K562 (cell line): Measurements from ENCODE around the gene GRIN2D. TPM values are rescaled to one million over a fixed set of nuclear protein-coding genes. Genes with fewer than 3 reads are reported as not detected.

ENCODE experiments used
- BRD4 ChIP-seq: fragments of 200-600 bp; sonication (generic); IDR thresholded peaks from 2 replicates; pipeline ENCODE4 v1.6.1; 2017; ENCODE audit warnings: inconsistent platforms
- CBX2 ChIP-seq: fragments of 200-600 bp; sonication (generic); IDR thresholded peaks from one replicate; pipeline ENCODE4 v1.6.1; 2012; ENCODE audit warnings: mild to moderate bottlenecking, low read length, inconsistent platforms; ENCODE audit not compliant: insufficient read depth, poor library complexity, severe bottlenecking
- FOXP1 ChIP-seq: sonication (generic); formaldehyde crosslinking; IDR thresholded peaks from 2 replicates; pipeline ENCODE4 v1.8.0; 2022; ENCODE audit warnings: mild to moderate bottlenecking, missing genetic modification reagents
- GTF2E2 ChIP-seq: fragments of 200-800 bp; sonication (Bioruptor generic); IDR thresholded peaks from 2 replicates; pipeline ENCODE4 v1.6.1; 2016; ENCODE audit warnings: missing genetic modification characterization, missing compliant biosample characterization
- HIVEP1 ChIP-seq: fragments of 250-450 bp; sonication (Bioruptor Pico); IDR thresholded peaks from 2 replicates; pipeline ENCODE4 v1.4.0; 2020; ENCODE audit warnings: mild to moderate bottlenecking
- JUN ChIP-seq, 2 experiments: sonication (generic) in 1 of 2; formaldehyde crosslinking in 1 of 2; IDR thresholded peaks; 2 replicates each; pipeline versions ENCODE4 v1.6.1 to v1.8.0; 2012 to 2022; ENCODE audit warnings: borderline replicate concordance in 2 of 2, mild to moderate bottlenecking in 2 of 2, improper control_type of control experiment in 1 of 2, low read depth in 1 of 2, low read length in 1 of 2, missing genetic modification reagents in 1 of 2
- KDM5B ChIP-seq: fragments of 200-600 bp; sonication (generic); IDR thresholded peaks from 2 replicates; pipeline ENCODE4 v1.6.1; 2012; ENCODE audit warnings: low read depth, mild to moderate bottlenecking, moderate library complexity, low read length, control low read depth, inconsistent platforms; ENCODE audit not compliant: insufficient replicate concordance
- NONO ChIP-seq, 2 experiments: fragments of 200-400 bp in 1 of 2; fragments of 450-650 bp in 1 of 2; formaldehyde crosslinking in 1 of 2; IDR thresholded peaks; 2 replicates each; pipeline ENCODE4 v1.6.1; 2017; ENCODE audit warnings: low read depth in 2 of 2, mild to moderate bottlenecking in 2 of 2, moderate library complexity in 2 of 2, low read length in 1 of 2
- PRMT5 ChIP-seq: sonication (generic); formaldehyde crosslinking; IDR thresholded peaks from 2 replicates; pipeline ENCODE4 v1.5.0; 2020; ENCODE audit warnings: missing genetic modification reagents
- RBBP5 ChIP-seq: fragments of 200-600 bp; sonication (generic); IDR thresholded peaks from 2 replicates; pipeline ENCODE4 v1.6.1; 2012; ENCODE audit warnings: borderline replicate concordance, mild to moderate bottlenecking, low read length, control low read depth, inconsistent platforms; ENCODE audit not compliant: insufficient read depth, poor library complexity, severe bottlenecking
- TRIM24 ChIP-seq, 2 experiments: fragments of 450-650 bp; IDR thresholded peaks; 2 replicates each; pipeline ENCODE4 v1.6.1; 2016
- ZNF23 ChIP-seq: fragments of 250-450 bp; sonication (Bioruptor Pico); IDR thresholded peaks from 2 replicates; pipeline ENCODE4 v1.4.0; 2020; ENCODE audit warnings: mild to moderate bottlenecking
- ZNF79 ChIP-seq: fragments of 250-450 bp; sonication (Bioruptor Pico); IDR thresholded peaks from 2 replicates; pipeline ENCODE4 v1.4.0; 2020; ENCODE audit warnings: low read depth, mild to moderate bottlenecking, moderate library complexity
- polyA plus RNA-seq, 8 experiments: library from polyadenylated mRNA; depleted of rRNA in 4 of 8; stranded (reverse) in 5 of 8; unstranded in 3 of 8; fragments of >200 nt; fragmentation: Nextera tagmentation in 2 of 8; fragmentation: Illumina TruSeq in 1 of 8; extraction: Ambion mirVana in 2 of 8; extraction: Trizol in 1 of 8; gene quantifications; 2 replicates each; pipeline versions ENCODE4 v1.2.1 to v1.2.3, GENCODE V29; 2011 to 2014; ENCODE audit warnings: inconsistent platforms in 1 of 8, missing spikeins in 1 of 8
- total RNA-seq, 7 experiments: library from RNA; depleted of rRNA in 6 of 7; stranded (reverse); fragments of >200 nt in 6 of 7; fragmentation: Illumina TruSeq in 2 of 7; extraction: Trizol in 2 of 7; gene quantifications; 2 replicates each; pipeline versions ENCODE4 v1.2.1 to v1.2.3, GENCODE V29; 2011 to 2021; ENCODE audit warnings: low replicate concordance in 1 of 7
- TF ChIP-seq, protein P1 (sequence below): sonication (generic); formaldehyde crosslinking; IDR thresholded peaks from 2 replicates; pipeline ENCODE4 v1.8.1; 2023; ENCODE audit warnings: mild to moderate bottlenecking, missing genetic modification reagents
- TF ChIP-seq, protein P2 (sequence below): fragments of 250-450 bp; sonication (Bioruptor Pico); IDR thresholded peaks from 2 replicates; pipeline ENCODE4 v1.8.0; 2022; ENCODE audit warnings: inconsistent platforms, mild to moderate bottlenecking, moderate library complexity, borderline replicate concordance
- TF ChIP-seq, protein P3 (sequence below): fragments of 250-450 bp; sonication (Bioruptor Pico); IDR thresholded peaks from 2 replicates; pipeline ENCODE4 v1.6.1; 2021; ENCODE audit warnings: mild to moderate bottlenecking
- TF ChIP-seq, protein P4 (sequence below), 3 experiments: fragments of 200-800 bp in 1 of 3; sonication (Bioruptor generic) in 1 of 3; sonication (generic) in 1 of 3; formaldehyde crosslinking in 1 of 3; IDR thresholded peaks; 2 replicates each; pipeline versions ENCODE4 v1.6.1 to v1.8.0; 2016 to 2022; ENCODE audit warnings: mild to moderate bottlenecking in 2 of 3, missing compliant biosample characterization in 2 of 3, missing genetic modification characterization in 2 of 3, missing genetic modification reagents in 1 of 3
- TF ChIP-seq, protein P5 (sequence below), 2 experiments: fragments of 450-650 bp in 1 of 2; sonication (generic) in 1 of 2; formaldehyde crosslinking in 1 of 2; IDR thresholded peaks in 1 of 2; conservative IDR thresholded peaks in 1 of 2; 2 replicates each; pipeline versions ENCODE4 v1.6.1 to v1.8.1; 2016 to 2023; ENCODE audit warnings: mild to moderate bottlenecking in 2 of 2, moderate library complexity in 2 of 2, inconsistent platforms in 1 of 2, missing genetic modification reagents in 1 of 2

Gene GRIN2D
- total and polyA plus RNA-seq, 9 of the 15 experiments (the other 6 are each of a cell fraction or from before 2014, with no cell fraction given) = 0.32 to 31.5 (median 1.8) TPM

DNA sequence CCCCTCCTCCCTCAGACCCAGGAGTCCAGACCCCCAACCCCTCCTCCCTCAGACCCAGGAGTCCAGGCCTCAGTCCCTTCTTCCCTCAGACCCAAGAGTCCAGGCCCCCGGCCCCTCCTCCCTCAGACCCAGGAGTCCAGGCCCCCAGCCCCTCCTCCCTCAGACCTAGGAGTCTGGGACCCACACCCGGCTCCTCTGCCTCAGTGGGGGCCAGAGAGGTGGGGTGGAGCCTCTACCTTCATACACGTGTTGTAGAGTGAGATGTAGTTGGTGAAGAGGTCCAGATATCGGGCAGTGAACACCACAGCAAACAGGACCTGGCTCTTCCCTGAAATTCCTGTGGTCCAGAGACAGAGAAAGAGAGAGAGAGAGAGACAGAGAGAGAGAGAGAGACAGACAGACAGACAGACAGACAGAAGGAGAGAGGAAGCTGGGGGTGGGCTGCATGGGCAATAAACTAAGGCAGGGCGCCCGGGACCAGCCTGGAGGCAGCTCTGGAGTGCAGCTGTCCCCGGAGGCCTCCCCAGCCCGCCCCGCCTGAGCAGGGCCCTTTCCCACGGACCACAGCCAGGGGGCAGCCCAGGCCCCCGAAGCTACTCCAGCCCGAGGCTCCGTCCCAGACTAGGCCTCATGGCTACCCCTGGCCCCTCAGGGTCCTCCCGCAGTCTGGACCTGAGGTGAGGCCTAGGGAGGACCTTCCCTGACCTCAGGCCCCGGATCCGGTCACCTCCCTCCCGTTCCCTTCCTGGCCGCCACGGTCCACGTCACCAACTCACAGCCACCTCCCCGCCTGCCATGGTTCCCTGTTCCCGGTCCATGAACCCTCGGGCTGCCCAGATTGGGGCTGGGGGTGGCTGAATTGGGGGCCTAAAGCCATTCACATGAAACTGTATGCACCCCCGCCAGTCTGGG, 3.0 kb upstream of the GRIN2D start (continued):
- TF ChIP-seq, protein P1, sequence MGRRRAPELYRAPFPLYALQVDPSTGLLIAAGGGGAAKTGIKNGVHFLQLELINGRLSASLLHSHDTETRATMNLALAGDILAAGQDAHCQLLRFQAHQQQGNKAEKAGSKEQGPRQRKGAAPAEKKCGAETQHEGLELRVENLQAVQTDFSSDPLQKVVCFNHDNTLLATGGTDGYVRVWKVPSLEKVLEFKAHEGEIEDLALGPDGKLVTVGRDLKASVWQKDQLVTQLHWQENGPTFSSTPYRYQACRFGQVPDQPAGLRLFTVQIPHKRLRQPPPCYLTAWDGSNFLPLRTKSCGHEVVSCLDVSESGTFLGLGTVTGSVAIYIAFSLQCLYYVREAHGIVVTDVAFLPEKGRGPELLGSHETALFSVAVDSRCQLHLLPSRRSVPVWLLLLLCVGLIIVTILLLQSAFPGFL = no peak
- no peak for TF ChIP-seq HIVEP1 (CRISPR knock-in tag)
- TF ChIP-seq JUN (IDR thresholded peaks at IDR 0.05; ENCODE audit: borderline replicate concordance, low read depth, low read length) = no peak
- peak; percentile 69; the same call in 1 of the 2 replicates for TF ChIP-seq JUN (CRISPR knock-in tag; IDR thresholded peaks at IDR 0.05; ENCODE audit: borderline replicate concordance)
- TF ChIP-seq, protein P2, sequence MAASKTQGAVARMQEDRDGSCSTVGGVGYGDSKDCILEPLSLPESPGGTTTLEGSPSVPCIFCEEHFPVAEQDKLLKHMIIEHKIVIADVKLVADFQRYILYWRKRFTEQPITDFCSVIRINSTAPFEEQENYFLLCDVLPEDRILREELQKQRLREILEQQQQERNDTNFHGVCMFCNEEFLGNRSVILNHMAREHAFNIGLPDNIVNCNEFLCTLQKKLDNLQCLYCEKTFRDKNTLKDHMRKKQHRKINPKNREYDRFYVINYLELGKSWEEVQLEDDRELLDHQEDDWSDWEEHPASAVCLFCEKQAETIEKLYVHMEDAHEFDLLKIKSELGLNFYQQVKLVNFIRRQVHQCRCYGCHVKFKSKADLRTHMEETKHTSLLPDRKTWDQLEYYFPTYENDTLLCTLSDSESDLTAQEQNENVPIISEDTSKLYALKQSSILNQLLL = no peak
- no peak for TF ChIP-seq GTF2E2 (tag)
- TF ChIP-seq RBBP5 = peak; percentile 31
- 0 out of 4 replicates have a peak, but pooled peaks of 1 of the 2 experiments have one; percentile 48 for TF ChIP-seq NONO (IDR thresholded peaks at IDR 0.05; ENCODE audit: low read depth in 2 of 2, low read length in 1 of 2)
- TF ChIP-seq, protein P3, sequence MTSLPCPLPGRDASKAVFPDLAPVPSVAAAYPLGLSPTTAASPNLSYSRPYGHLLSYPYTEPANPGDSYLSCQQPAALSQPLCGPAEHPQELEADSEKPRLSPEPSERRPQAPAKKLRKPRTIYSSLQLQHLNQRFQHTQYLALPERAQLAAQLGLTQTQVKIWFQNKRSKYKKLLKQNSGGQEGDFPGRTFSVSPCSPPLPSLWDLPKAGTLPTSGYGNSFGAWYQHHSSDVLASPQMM = no peak
- peak; percentile 81; the same call in 1 of the 2 replicates for TF ChIP-seq BRD4
- no peak for TF ChIP-seq ZNF79 (CRISPR knock-in tag)
- TF ChIP-seq, protein P4, sequence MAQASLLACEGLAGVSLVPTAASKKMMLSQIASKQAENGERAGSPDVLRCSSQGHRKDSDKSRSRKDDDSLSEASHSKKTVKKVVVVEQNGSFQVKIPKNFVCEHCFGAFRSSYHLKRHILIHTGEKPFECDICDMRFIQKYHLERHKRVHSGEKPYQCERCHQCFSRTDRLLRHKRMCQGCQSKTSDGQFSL (CRISPR knock-in tag; IDR thresholded peaks at IDR 0.05) = 0 out of 2 replicates have a peak, but pooled peaks have one; percentile 74
- TF ChIP-seq, protein P4 (tag; IDR thresholded peaks at IDR 0.05) = no peak
- no peak for TF ChIP-seq TRIM24 (IDR thresholded peaks at IDR 0.05)
- peak; percentile 93 for TF ChIP-seq PRMT5
- TF ChIP-seq ZNF23 = no peak
- TF ChIP-seq, protein P5, sequence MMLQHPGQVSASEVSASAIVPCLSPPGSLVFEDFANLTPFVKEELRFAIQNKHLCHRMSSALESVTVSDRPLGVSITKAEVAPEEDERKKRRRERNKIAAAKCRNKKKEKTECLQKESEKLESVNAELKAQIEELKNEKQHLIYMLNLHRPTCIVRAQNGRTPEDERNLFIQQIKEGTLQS (IDR thresholded peaks at IDR 0.05) = no peak
- TF ChIP-seq, protein P5 (CRISPR knock-in tag; conservative IDR thresholded peaks at IDR 0.05) = no peak
- peak; percentile 78; the same call in 1 of the 2 replicates for TF ChIP-seq FOXP1 (CRISPR knock-in tag)
- TF ChIP-seq KDM5B = peak; percentile 77
- no peak for TF ChIP-seq CBX2
